Suprapubic skin (tissue), 4 donors: ENCODE results near the gene FAM193A.

Experiments used
- POLR2A ChIP-seq, 2 donors: fragments of 450-650 bp; IDR thresholded peaks; one replicate each; pipeline ENCODE4 v1.6.1; 2017; ENCODE audit warnings: antibody characterized with exemption in 2 of 2, mild to moderate bottlenecking in 2 of 2, moderate library complexity in 2 of 2
- POLR2AphosphoS5 ChIP-seq, 3 donors: sonication (generic); formaldehyde crosslinking; IDR thresholded peaks; one replicate each; pipeline ENCODE4 v1.6.1; 2017; ENCODE audit warnings: antibody characterized with exemption in 3 of 3
- TF ChIP-seq, protein P1 (sequence below), 2 donors: fragments of 200-600 bp in 1 of 2; fragments of 450-650 bp in 1 of 2; sonication (generic) in 1 of 2; IDR thresholded peaks; one replicate each; pipeline ENCODE4 v1.5.1; 2016 to 2019; ENCODE audit warnings: antibody characterized with exemption in 2 of 2, mild to moderate bottlenecking in 1 of 2, moderate library complexity in 1 of 2

- TF ChIP-seq, protein P1, sequence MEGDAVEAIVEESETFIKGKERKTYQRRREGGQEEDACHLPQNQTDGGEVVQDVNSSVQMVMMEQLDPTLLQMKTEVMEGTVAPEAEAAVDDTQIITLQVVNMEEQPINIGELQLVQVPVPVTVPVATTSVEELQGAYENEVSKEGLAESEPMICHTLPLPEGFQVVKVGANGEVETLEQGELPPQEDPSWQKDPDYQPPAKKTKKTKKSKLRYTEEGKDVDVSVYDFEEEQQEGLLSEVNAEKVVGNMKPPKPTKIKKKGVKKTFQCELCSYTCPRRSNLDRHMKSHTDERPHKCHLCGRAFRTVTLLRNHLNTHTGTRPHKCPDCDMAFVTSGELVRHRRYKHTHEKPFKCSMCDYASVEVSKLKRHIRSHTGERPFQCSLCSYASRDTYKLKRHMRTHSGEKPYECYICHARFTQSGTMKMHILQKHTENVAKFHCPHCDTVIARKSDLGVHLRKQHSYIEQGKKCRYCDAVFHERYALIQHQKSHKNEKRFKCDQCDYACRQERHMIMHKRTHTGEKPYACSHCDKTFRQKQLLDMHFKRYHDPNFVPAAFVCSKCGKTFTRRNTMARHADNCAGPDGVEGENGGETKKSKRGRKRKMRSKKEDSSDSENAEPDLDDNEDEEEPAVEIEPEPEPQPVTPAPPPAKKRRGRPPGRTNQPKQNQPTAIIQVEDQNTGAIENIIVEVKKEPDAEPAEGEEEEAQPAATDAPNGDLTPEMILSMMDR (IDR thresholded peaks at IDR 0.05): no peak
- TF ChIP-seq POLR2A (IDR thresholded peaks at IDR 0.05) (no peak), POLR2AphosphoS5 (IDR thresholded peaks at IDR 0.05) (no peak)
Observed at GRCh38 chr4:2698504-2698903, 162.1 kb downstream of the FAM193A start.
